GM19351 (cell line): ENCODE measurements around the gene KRT28.

Experiments used
- ATAC-seq: cut with Tn5 transposase; IDR thresholded peaks from one replicate; pipeline ENCODE4 v1.9.1; 2021; ENCODE audit warnings: mild to moderate bottlenecking, moderate library complexity; ENCODE audit not compliant: unreplicated experiment

KRT28 gene

GRCh38 chr17:40799859-40800258 lies at the start of gene KRT28:
Gene KRT28, minus strand, starts transcription at chr17:40799959. Its CDS starts 66 bp downstream, at chr17:40799893.
- no peak for ATAC-seq

GRCh38 chr17:40848583-40849235 lies 49.0 kb upstream of the KRT28 start:
- ATAC-seq, result no peak

GRCh38 chr17:40846515-40847144 lies 46.9 kb upstream of the KRT28 start:
- no peak for ATAC-seq

DNA sequence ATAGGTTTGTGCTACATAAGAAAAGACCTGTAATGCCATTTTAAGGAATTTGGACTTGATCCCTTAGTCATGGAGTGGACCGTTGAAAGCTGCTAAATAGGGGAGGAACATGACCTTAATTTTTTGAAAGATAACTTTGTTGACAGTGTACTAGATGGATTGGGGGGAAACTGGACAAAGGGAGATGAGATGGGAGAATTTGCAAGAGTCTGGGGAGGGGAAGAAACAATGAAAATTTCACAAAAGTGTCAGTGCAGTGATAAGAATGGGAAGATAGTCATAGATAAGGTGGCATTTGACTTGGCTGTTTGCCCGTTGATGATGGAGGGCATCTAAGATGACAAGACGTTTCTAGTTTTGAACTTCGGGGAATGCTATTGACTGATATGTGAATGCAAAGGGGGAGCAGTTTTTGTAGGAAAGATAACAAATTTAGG lies 44.9 kb upstream of the KRT28 start:
- no peak for ATAC-seq

DNA sequence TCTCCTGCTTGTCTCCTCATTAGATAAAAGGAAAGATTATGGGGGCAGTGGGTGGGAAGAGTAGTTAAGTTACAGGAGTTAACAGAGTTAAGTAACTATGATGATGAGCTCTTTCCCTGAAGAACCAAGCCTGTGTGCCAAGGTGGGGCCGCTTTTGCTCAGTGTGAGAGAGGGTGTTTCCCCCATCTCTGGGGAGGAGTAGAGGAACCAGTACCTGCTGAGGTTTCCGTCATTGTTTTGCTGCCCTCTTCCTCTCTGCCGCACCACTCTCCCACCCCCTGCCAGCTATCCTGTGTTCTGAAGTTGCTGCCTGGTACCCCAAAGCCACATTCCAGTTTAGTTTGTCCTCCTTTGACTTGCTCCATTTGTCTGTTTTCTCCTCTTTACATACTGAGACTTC lies 43.5 kb upstream of the KRT28 start:
- no peak for ATAC-seq

DNA sequence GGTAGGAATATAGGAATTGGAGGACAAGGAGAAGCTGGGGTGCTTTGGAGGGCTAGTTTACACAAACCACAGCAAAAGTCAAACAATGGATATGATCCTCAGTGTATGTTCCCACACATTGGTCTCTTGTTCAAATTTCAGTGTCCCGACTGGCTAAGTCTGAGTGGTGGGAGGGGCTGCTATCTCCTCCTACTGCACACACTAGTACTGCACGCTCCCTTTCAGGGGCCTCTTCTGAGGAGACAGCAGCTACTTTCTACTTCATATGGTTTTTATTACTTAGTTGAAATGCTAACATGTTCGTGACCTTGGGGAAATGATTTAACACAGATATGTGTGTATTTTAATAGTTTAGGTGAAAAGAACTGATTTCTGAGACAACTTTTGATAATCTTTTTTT lies 41.5 kb upstream of the KRT28 start:
- no peak for ATAC-seq

- ATAC-seq, result no peak
Observed at GRCh38 chr17:40839194-40839593, 39.4 kb upstream of the KRT28 start.

DNA sequence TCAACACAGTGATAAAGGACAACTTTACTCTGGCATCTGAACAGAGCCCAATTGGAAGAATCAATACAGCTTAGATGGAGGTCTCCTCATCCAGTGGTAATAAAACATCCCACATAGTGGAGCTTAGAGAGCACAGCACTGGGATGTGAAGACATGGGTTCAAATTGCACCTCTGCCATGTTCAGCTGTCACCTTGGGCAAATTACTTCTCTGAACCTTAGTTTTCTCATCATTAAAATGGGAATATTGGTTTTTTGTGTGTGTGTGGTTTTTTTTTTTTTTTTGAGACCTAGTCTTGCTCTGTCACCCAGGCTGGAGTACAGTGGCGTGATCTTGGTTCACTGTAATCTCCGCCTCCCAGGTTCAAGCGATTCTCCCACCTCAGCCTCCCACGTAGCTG lies 36.3 kb upstream of the KRT28 start:
- no peak for ATAC-seq

DNA sequence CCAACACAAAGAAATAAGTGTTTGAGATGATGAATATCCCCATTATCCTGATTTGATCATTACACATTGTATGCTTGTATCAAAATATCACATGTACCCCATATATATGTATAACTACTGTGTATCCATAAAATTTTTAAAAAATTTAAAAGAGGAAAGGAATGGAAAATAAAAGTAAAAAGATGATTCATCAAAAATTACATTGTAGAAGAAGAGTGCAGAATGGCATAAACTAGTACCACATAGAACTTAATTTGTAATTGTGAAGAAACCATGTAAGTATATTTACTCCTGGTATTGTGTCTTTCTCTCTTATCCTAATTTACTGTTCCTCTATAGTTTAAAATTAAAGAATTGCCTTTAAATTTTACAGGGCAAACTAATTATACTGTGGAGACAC lies 34.1 kb upstream of the KRT28 start:
- no peak for ATAC-seq

GRCh38 chr17:40832840-40833239 lies 33.1 kb upstream of the KRT28 start:
- ATAC-seq, result no peak

GRCh38 chr17:40830085-40830776 lies 30.5 kb upstream of the KRT28 start:
- no peak for ATAC-seq

DNA sequence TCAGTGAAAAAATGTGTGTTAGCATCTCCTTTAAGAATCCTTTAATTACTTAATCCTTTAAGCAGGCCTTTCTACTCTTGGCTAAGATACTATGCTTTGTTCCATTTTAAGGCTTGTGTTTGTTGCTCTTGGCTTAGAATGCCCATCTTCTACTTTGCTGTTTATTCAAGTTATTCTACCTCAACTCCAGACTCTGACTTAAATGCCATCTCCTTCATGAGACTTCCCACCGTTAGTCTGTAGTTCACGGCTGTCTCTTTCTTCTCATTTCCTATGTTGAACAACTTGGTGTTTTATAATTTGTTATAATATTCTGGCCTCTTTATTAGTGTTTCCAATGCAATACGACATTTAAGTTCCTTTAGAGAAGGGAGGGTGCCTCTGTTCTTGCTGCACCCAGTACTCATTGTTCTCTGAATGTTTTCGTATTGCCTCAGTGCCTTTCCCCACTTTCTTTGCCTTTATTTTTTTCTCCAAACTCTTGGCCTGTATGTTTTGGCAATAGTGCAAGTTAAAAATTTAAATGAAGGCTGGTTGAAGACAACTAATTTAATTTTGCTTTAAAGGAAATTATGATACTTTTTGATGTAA lies 28.8 kb upstream of the KRT28 start:
- no peak for ATAC-seq

DNA sequence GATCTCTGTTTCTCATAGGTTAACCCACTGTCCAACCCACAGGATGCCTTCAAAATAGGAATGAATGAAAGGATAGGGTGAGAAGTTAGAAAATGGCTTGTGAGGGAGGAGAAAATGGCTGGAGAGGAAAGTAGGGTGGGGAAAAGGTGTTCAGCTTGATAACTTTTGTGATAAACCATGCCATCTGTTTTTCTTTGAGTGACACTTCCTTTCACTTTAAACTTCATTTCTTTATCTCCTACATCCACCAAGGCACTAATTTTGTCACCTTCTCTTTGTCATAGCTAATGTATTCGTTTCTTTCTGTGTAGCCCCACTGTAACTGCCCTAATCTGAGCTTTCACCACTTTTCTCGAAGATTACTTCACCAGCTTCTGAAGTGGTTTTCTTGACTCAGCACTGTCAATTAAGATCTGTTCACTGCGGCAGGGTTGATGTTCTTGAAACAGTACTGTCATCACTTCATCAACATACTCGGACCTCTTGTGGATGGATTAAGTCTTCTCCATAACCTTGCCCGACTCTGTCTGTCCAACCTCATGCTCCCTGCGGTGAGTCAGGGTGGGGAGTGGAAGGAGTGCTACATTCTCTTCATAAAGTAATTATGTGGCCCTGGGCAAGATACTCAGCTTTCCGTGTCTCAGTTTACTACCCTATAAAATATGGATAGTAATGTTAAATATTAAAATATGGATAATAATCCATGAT lies 28.1 kb upstream of the KRT28 start:
- ATAC-seq, result no peak

GRCh38 chr17:40825599-40825998 lies 25.8 kb upstream of the KRT28 start:
- no peak for ATAC-seq

GRCh38 chr17:40824015-40824832 lies 24.5 kb upstream of the KRT28 start:
- no peak for ATAC-seq

DNA sequence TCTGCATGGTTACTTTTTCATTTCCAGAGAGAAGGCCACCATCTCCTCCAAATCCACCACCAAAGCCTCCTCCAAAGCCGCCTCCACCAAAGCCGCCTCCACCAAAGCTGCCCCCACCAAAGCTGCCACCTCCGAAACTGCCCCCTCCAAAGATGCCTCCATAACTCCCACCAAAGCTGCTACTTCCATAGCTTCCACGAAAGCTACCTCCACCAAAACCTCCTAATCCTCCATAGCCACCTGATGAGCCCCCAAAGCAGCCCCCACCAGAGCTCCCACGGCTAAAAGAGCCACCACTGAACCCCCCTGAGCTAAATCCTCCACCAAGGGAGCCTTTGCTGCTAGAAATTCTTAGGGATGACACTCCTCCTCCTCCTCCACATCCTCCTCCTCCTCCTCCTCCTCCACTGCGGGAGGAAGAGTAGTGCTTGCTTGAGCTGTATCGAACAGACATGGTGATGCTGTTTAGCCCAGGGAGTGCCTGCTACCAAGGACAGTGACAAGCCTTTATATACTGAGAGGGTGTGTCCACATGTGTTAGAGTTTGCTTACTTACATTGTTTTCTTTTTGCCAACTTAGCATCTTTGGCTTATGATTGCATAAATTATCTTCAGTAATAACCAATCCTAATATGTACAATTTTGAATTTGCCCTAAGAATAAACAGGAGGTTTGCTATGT lies 22.5 kb upstream of the KRT28 start, which contains the start of gene KRT10:
Gene KRT10, minus strand, starts transcription at position 483 of the 681 bp plus-strand sequence. Its CDS starts 29 bp downstream, at position 454.
- no peak for ATAC-seq

GRCh38 chr17:40821536-40821935 lies 21.8 kb upstream of the KRT28 start:
- ATAC-seq, result no peak

DNA sequence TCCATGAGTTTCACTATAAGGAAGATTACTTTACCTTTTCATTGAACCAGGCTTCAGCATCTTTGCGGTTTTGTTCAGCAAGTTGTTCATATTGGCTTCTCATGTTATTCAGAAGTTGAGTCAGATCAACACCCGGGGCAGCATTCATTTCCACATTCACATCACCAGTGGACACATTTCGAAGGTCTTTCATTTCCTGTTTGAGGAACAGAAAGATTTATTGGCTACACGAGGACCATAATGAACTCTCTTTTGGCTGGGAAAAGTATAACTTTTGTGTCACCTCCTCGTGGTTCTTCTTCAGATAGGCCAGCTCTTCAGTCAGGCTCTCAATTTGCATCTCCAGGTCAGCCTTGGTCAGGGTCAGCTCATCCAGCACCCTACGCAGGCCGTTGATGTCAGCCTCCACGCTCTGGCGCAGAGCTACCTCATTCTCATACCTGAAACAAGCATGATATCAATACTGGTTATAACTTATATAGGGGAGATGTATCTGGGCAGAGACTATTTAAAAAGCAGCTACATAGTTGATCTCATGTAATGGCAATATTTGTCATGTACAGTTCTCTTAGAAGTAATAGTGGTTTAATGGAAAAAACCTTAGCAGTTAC lies 20.6 kb upstream of the KRT28 start:
- no peak for ATAC-seq

DNA sequence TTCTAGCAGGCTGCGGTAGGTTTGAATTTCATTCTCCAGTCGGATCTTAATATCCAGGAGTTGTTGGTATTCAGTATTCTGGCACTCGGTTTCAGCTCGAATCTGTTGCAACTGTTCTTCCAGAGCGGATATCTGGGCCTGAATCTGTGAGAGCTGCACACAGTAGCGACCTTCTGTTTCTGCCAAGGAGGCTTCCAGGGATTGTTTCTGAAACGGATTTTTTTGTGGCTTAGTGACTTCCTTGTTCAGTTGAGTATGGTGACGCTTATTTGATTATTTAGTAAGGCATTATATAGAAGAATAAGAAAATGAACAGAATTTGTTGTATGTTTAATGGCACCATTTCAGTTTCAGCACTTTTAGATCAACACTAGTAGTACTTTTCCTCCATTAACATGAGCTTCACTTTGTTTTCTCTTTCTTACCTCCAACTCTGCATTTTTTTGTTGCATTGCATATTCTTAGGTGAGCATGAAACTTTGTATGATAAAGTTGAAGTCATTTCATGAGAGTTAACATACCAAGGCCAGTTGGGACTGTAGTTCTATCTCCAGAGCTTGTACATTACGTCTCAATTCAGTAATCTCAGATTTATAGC lies 19.9 kb upstream of the KRT28 start:
- no peak for ATAC-seq
